Ishikawa (cell line): ENCODE data around the gene YY2.

Source experiments
- CEBPB ChIP-seq: IDR thresholded peaks from 2 replicates; pipeline ENCODE4 v1.6.1; 2012
- CREB1 ChIP-seq: IDR thresholded peaks from 2 replicates; pipeline ENCODE4 v1.6.1; 2012; ENCODE audit warnings: low read depth
- EGR1 ChIP-seq: IDR thresholded peaks from 2 replicates; pipeline ENCODE4 v1.6.1; 2012
- EP300 ChIP-seq: IDR thresholded peaks from 2 replicates; pipeline ENCODE4 v1.6.1; 2012; ENCODE audit warnings: borderline replicate concordance
- FOXM1 ChIP-seq: IDR thresholded peaks from 2 replicates; pipeline ENCODE4 v1.6.1; 2012; ENCODE audit warnings: low read depth, borderline replicate concordance
- NFIC ChIP-seq: IDR thresholded peaks from 2 replicates; pipeline ENCODE4 v1.6.1; 2012
- RAD21 ChIP-seq: IDR thresholded peaks from 2 replicates; pipeline ENCODE4 v1.6.1; 2012; ENCODE audit warnings: low read depth
- TAF1 ChIP-seq: IDR thresholded peaks from 2 replicates; pipeline ENCODE4 v1.6.1; 2012; ENCODE audit warnings: low read depth, mild to moderate bottlenecking
- TCF12 ChIP-seq: IDR thresholded peaks from 2 replicates; pipeline ENCODE4 v1.6.1; 2012; ENCODE audit warnings: low read depth
- TEAD4 ChIP-seq: IDR thresholded peaks from 2 replicates; pipeline ENCODE4 v1.6.1; 2012
- YY1 ChIP-seq: IDR thresholded peaks from 2 replicates; pipeline ENCODE4 v1.6.1; 2012; ENCODE audit warnings: low read depth
- ZBTB7A ChIP-seq: IDR thresholded peaks from 2 replicates; pipeline ENCODE4 v1.6.1; 2012; ENCODE audit warnings: low read depth
- TF ChIP-seq, protein P1 (sequence below): IDR thresholded peaks from 2 replicates; pipeline ENCODE4 v1.6.1; 2012; ENCODE audit warnings: low read depth, mild to moderate bottlenecking
- TF ChIP-seq, protein P2 (sequence below): IDR thresholded peaks from 2 replicates; pipeline ENCODE4 v1.6.1; 2012
- TF ChIP-seq, protein P3 (sequence below): IDR thresholded peaks from 2 replicates; pipeline ENCODE4 v1.6.1; 2012

Gene YY2

GRCh38 chrX:21840193-21840545 is 15.6 kb upstream of the YY2 start:
- TF ChIP-seq CREB1 (no peak), CEBPB (no peak), TAF1 (no peak), EGR1 (no peak), TCF12 (no peak), TEAD4 (no peak), FOXM1 (no peak), YY1 (no peak), RAD21 (no peak)
- TF ChIP-seq, protein P1, sequence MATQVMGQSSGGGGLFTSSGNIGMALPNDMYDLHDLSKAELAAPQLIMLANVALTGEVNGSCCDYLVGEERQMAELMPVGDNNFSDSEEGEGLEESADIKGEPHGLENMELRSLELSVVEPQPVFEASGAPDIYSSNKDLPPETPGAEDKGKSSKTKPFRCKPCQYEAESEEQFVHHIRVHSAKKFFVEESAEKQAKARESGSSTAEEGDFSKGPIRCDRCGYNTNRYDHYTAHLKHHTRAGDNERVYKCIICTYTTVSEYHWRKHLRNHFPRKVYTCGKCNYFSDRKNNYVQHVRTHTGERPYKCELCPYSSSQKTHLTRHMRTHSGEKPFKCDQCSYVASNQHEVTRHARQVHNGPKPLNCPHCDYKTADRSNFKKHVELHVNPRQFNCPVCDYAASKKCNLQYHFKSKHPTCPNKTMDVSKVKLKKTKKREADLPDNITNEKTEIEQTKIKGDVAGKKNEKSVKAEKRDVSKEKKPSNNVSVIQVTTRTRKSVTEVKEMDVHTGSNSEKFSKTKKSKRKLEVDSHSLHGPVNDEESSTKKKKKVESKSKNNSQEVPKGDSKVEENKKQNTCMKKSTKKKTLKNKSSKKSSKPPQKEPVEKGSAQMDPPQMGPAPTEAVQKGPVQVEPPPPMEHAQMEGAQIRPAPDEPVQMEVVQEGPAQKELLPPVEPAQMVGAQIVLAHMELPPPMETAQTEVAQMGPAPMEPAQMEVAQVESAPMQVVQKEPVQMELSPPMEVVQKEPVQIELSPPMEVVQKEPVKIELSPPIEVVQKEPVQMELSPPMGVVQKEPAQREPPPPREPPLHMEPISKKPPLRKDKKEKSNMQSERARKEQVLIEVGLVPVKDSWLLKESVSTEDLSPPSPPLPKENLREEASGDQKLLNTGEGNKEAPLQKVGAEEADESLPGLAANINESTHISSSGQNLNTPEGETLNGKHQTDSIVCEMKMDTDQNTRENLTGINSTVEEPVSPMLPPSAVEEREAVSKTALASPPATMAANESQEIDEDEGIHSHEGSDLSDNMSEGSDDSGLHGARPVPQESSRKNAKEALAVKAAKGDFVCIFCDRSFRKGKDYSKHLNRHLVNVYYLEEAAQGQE, result no peak
- TF ChIP-seq, protein P2, sequence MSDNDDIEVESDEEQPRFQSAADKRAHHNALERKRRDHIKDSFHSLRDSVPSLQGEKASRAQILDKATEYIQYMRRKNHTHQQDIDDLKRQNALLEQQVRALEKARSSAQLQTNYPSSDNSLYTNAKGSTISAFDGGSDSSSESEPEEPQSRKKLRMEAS, result no peak

DNA sequence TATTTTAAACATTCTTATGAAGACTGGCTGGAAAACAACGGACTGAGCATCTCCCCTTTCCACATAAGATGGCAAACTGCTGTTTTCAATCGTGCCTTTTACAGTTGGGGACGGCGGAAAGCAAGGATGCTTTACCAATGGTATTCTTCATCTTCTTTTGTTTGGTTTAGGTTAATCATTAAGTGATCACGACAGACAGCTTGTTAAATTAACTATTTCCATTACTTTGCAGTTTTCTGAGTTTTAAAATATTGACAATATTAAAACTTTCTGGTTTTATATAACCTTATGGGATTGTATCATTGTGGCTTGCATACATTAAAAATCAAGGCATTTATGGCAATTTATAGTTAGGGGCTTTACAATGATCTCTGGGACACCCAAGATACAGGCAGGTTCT is 12.6 kb upstream of the YY2 start:
- TF ChIP-seq ZBTB7A (no peak), FOXM1 (no peak), CREB1 (no peak), NFIC (no peak)
- TF ChIP-seq, protein P3, sequence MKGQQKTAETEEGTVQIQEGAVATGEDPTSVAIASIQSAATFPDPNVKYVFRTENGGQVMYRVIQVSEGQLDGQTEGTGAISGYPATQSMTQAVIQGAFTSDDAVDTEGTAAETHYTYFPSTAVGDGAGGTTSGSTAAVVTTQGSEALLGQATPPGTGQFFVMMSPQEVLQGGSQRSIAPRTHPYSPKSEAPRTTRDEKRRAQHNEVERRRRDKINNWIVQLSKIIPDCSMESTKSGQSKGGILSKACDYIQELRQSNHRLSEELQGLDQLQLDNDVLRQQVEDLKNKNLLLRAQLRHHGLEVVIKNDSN, result no peak

GRCh38 chrX:21845096-21845495 is 10.7 kb upstream of the YY2 start:
- TF ChIP-seq NFIC, result no peak
- TF ChIP-seq YY1, result no peak
- TF ChIP-seq, protein P1, result no peak
- no peak for TF ChIP-seq EGR1
- TF ChIP-seq, protein P3, result no peak
- TF ChIP-seq TCF12, result no peak
- no peak for TF ChIP-seq TEAD4
- TF ChIP-seq, protein P2, result no peak
- no peak for TF ChIP-seq CEBPB
- no peak for TF ChIP-seq CREB1
- TF ChIP-seq TAF1, result no peak
- no peak for TF ChIP-seq EP300
- TF ChIP-seq ZBTB7A, result no peak
- no peak for TF ChIP-seq FOXM1
- TF ChIP-seq RAD21, result no peak

DNA sequence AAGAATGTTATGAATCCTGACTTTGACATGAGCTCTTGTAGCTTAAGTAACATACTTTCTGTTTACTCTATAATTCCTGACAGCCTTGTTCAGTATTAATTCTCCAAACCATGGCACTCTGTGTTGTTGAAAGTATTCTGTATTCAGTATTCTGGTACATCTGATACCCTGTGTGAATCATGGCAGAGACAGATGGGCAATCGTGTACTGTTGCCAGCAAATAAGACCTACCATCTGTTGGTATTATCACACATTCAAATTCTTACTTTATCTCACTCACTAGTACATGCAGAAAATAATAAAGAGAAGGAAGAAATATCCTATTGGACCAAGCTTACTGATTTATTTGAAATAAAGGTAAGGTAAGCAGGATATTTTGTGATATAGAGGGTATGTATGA is 8.4 kb upstream of the YY2 start:
- TF ChIP-seq CREB1 (no peak), FOXM1 (no peak), TAF1 (no peak)
- TF ChIP-seq, protein P2, result no peak
- TF ChIP-seq, protein P3, result no peak

- TF ChIP-seq, protein P1, result no peak
- TF ChIP-seq, protein P2, result no peak
- TF ChIP-seq NFIC (no peak), ZBTB7A (no peak)
Observed at GRCh38 chrX:21853578-21853977, 2.2 kb upstream of the YY2 start.
